ENCODE measurements around the gene TAF13.

DNA sequence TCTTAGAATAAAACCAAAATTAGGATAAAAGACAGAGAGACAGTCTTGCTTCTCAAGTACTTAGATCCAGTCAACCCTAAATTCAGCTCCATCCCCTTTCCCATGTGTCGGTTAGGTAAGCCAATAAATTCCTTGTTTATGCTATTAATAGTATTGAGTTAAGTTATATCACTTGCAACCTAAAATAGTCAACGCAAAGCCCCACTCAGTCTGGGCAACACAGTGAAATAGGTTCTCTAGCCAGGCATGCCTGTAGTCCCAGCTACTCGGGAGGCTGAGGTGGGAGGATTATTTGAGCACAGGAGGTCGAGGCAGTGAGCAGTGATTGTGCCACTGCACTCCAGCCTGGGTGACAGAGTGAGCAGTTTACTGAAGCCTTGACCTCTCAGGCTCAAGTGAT, 14.6 kb downstream of the TAF13 start:
- TF ChIP-seq CTCF (IDR thresholded peaks at IDR 0.05) (no peak), POLR2AphosphoS5 (IDR thresholded peaks at IDR 0.05) (no peak), POLR2A (IDR thresholded peaks at IDR 0.05; ENCODE audit: low read depth) (no peak), EP300 (IDR thresholded peaks at IDR 0.05) (no peak)

Measured in esophagus muscularis mucosa (tissue), 4 donors.